Ovary (tissue), 3 donors: ENCODE results near the gene TMEM143.

Experiments
- EP300 ChIP-seq: sonication (generic); formaldehyde crosslinking; IDR thresholded peaks from one replicate; pipeline ENCODE4 v1.6.1; 2017; ENCODE audit warnings: antibody characterized with exemption
- POLR2A ChIP-seq: fragments of 450-650 bp; IDR thresholded peaks from one replicate; pipeline ENCODE4 v1.6.1; 2017; ENCODE audit warnings: antibody characterized with exemption, mild to moderate bottlenecking, moderate library complexity
- TF ChIP-seq, protein P1 (sequence below), 3 donors: fragments of 450-650 bp in 2 of 3; fragments of 200-600 bp in 1 of 3; IDR thresholded peaks; one replicate each; pipeline versions ENCODE4 v1.5.1 to v1.8.0; 2016 to 2022; ENCODE audit warnings: antibody characterized with exemption in 3 of 3, mild to moderate bottlenecking in 1 of 3
- donor health status: DM: no; HTN: no; CAD: no.

DNA sequence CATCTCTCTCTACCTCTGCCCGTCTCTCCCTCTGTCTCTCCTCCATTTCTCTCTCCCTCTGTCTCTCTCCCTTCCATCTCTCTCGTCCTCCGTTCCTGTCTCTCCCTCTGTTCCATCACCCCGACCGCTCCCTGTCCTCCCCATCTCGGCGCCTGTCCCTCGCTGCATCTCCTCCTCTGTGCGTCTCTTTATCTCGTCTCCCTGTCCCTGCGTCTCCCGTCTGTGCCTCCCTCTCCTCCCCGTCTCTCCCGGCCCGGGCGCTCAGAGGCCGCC lies 34.3 kb upstream of the TMEM143 start:
- TF ChIP-seq, protein P1, sequence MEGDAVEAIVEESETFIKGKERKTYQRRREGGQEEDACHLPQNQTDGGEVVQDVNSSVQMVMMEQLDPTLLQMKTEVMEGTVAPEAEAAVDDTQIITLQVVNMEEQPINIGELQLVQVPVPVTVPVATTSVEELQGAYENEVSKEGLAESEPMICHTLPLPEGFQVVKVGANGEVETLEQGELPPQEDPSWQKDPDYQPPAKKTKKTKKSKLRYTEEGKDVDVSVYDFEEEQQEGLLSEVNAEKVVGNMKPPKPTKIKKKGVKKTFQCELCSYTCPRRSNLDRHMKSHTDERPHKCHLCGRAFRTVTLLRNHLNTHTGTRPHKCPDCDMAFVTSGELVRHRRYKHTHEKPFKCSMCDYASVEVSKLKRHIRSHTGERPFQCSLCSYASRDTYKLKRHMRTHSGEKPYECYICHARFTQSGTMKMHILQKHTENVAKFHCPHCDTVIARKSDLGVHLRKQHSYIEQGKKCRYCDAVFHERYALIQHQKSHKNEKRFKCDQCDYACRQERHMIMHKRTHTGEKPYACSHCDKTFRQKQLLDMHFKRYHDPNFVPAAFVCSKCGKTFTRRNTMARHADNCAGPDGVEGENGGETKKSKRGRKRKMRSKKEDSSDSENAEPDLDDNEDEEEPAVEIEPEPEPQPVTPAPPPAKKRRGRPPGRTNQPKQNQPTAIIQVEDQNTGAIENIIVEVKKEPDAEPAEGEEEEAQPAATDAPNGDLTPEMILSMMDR (IDR thresholded peaks at IDR 0.05): no peak
- TF ChIP-seq POLR2A: no peak
- no peak for TF ChIP-seq EP300
